Ishikawa (cell line): ENCODE measurements around the gene GNA14.

Experiments used
- CEBPB ChIP-seq: IDR thresholded peaks from 2 replicates; pipeline ENCODE4 v1.6.1; 2012
- CREB1 ChIP-seq: IDR thresholded peaks from 2 replicates; pipeline ENCODE4 v1.6.1; 2012; ENCODE audit warnings: low read depth
- EP300 ChIP-seq: IDR thresholded peaks from 2 replicates; pipeline ENCODE4 v1.6.1; 2012; ENCODE audit warnings: borderline replicate concordance
- FOXM1 ChIP-seq: IDR thresholded peaks from 2 replicates; pipeline ENCODE4 v1.6.1; 2012; ENCODE audit warnings: low read depth, borderline replicate concordance
- NFIC ChIP-seq: IDR thresholded peaks from 2 replicates; pipeline ENCODE4 v1.6.1; 2012
- RAD21 ChIP-seq: IDR thresholded peaks from 2 replicates; pipeline ENCODE4 v1.6.1; 2012; ENCODE audit warnings: low read depth
- TAF1 ChIP-seq: IDR thresholded peaks from 2 replicates; pipeline ENCODE4 v1.6.1; 2012; ENCODE audit warnings: low read depth, mild to moderate bottlenecking
- TCF12 ChIP-seq: IDR thresholded peaks from 2 replicates; pipeline ENCODE4 v1.6.1; 2012; ENCODE audit warnings: low read depth
- TEAD4 ChIP-seq: IDR thresholded peaks from 2 replicates; pipeline ENCODE4 v1.6.1; 2012
- YY1 ChIP-seq: IDR thresholded peaks from 2 replicates; pipeline ENCODE4 v1.6.1; 2012; ENCODE audit warnings: low read depth
- ZBTB7A ChIP-seq: IDR thresholded peaks from 2 replicates; pipeline ENCODE4 v1.6.1; 2012; ENCODE audit warnings: low read depth
- TF ChIP-seq, protein P1 (sequence below): IDR thresholded peaks from 2 replicates; pipeline ENCODE4 v1.6.1; 2012
- TF ChIP-seq, protein P2 (sequence below): IDR thresholded peaks from 2 replicates; pipeline ENCODE4 v1.6.1; 2012; ENCODE audit warnings: low read depth, mild to moderate bottlenecking
- TF ChIP-seq, protein P3 (sequence below): IDR thresholded peaks from 2 replicates; pipeline ENCODE4 v1.6.1; 2012

DNA sequence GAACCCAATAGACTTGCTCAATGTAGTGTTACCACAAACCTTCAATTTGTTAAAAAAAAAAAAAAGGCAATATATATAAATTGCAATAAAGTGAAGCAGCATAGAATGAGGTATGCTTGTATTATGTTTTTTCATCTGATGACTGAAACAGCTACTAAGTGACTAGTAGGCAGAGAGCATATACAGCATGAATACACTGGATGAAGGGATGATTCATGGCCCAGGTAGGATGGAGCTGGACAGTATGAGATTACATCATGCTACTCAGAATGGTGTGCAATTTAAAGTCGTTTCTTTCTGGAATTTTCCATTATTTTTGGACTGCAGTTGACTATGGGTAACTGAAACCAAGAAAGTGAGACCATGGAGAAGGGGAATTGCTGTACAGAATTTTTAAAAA is 161.2 kb downstream of the GNA14 start:
- TF ChIP-seq YY1: no peak
- TF ChIP-seq EP300: no peak
- no peak for TF ChIP-seq TCF12
- no peak for TF ChIP-seq TAF1
- TF ChIP-seq, protein P1, sequence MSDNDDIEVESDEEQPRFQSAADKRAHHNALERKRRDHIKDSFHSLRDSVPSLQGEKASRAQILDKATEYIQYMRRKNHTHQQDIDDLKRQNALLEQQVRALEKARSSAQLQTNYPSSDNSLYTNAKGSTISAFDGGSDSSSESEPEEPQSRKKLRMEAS: no peak
- TF ChIP-seq CEBPB: no peak
- no peak for TF ChIP-seq RAD21
- TF ChIP-seq, protein P2, sequence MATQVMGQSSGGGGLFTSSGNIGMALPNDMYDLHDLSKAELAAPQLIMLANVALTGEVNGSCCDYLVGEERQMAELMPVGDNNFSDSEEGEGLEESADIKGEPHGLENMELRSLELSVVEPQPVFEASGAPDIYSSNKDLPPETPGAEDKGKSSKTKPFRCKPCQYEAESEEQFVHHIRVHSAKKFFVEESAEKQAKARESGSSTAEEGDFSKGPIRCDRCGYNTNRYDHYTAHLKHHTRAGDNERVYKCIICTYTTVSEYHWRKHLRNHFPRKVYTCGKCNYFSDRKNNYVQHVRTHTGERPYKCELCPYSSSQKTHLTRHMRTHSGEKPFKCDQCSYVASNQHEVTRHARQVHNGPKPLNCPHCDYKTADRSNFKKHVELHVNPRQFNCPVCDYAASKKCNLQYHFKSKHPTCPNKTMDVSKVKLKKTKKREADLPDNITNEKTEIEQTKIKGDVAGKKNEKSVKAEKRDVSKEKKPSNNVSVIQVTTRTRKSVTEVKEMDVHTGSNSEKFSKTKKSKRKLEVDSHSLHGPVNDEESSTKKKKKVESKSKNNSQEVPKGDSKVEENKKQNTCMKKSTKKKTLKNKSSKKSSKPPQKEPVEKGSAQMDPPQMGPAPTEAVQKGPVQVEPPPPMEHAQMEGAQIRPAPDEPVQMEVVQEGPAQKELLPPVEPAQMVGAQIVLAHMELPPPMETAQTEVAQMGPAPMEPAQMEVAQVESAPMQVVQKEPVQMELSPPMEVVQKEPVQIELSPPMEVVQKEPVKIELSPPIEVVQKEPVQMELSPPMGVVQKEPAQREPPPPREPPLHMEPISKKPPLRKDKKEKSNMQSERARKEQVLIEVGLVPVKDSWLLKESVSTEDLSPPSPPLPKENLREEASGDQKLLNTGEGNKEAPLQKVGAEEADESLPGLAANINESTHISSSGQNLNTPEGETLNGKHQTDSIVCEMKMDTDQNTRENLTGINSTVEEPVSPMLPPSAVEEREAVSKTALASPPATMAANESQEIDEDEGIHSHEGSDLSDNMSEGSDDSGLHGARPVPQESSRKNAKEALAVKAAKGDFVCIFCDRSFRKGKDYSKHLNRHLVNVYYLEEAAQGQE: no peak
- no peak for TF ChIP-seq NFIC
- TF ChIP-seq CREB1: no peak
- no peak for TF ChIP-seq TEAD4
- TF ChIP-seq FOXM1: no peak
- TF ChIP-seq, protein P3, sequence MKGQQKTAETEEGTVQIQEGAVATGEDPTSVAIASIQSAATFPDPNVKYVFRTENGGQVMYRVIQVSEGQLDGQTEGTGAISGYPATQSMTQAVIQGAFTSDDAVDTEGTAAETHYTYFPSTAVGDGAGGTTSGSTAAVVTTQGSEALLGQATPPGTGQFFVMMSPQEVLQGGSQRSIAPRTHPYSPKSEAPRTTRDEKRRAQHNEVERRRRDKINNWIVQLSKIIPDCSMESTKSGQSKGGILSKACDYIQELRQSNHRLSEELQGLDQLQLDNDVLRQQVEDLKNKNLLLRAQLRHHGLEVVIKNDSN: no peak
- TF ChIP-seq ZBTB7A: no peak
